SW 1271 (cell line): Measurements from ENCODE around the gene MUL1.

Experiments
- DNase-seq, 2 experiments: peaks; one replicate each; lab custom pipeline; 2025; lab: John Stamatoyannopoulos, UW

The MUL1 gene

DNA sequence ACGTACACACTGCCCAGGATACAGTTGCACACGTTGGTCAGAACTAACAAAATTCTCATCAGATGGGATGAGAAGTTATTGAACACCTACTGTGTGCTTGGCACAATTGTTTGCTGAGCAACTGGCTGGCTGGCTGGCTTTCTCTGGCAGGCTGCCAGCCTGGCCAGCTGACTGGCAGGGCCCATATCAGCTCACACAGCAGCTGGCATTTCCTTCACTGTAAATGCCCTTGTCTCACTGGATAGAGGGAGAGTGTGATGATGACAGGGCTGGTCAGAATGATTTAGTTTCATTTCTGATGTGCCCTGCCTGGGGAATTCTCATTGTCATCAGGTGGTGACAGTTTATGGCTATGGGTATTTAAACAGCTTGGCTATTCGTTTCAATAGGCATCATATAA, 37.8 kb downstream of the MUL1 start:
- DNase-seq: no peak

DNA sequence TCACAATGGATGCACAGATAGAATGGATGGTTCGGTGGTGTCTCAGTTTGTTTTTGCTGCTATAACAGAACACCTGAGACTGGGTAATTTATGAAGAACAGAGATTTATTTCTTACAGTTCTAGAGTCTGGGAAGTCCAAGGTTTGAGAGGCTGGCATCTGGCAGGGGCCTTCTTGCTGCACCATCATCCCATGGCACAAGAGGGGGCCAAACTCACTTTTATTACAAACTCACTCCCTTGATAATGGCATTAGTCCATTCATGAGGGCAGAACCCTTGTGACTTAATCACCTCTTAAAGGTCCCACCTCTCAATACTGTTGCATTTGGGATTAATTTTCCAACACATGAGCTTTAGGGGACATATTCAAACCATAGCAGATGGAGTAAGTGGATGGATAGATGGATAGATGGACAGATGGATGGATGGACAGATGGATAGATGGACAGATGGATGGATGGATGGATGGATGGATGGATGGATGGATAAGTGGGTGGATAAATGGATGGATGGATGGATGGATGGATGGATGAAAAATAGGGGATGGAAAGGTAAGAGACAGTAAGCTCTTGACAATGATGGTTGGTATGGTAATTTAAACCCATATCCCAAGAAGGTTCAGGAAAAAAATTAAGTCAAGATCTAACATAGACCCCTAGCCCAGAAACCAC, 38.4 kb downstream of the MUL1 start:
- DNase-seq: no peak

DNA sequence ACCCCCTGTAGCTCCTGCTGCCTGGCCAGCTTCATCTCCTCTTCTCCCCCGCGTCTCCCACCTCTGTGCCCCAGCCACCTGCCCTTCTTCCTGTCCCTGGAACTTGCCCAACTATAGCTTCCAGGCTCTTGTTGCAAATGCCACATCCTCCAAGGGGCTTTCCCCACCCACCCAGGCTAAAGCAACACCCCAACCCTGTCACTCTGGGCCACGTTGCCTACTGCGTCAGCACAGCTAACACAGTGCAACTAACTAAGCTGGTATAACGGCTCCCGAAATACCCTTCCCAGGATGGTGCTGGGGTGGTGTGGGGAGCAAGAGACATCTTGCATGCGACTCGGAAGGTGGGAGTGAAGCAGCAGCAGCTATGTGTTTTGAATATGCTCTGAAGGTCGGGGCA, 41.7 kb downstream of the MUL1 start:
- no peak for DNase-seq

DNA sequence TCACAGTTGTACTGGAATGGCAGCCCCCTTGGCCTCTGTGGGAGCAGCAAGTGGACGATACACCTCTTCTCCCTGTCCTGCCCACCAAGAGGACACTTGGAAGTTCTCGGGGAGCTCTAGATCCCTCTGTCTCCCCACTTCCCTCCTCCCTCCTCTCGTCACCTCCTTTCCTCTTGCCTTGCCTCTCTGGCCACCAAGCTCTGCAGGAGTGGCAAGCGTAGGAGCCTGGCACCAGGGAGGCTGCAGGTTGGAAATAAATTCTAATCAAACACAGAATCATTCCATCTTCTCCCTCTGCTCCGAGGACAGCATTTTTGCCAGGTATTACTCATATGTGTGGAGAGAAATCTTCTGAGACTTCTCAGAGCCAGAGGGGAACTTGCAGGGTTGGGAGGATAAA, 42.8 kb downstream of the MUL1 start:
- no peak for DNase-seq

DNA sequence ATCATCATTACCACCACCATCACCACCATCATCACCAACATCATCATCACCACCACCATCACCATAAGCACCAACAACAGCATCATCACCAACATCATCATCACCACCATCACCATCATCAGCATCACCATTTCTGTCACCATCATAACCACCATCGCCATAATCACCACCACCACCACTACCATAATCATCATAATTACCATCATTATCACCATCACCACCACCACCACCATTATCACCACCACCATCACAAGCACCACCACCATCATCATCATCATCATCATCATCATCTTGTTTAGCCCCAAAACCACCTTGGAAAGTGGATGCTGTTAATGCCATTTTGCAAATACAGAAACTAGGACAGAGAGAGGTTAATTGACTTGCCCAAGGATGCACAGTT, 44.4 kb downstream of the MUL1 start:
- no peak for DNase-seq

DNA sequence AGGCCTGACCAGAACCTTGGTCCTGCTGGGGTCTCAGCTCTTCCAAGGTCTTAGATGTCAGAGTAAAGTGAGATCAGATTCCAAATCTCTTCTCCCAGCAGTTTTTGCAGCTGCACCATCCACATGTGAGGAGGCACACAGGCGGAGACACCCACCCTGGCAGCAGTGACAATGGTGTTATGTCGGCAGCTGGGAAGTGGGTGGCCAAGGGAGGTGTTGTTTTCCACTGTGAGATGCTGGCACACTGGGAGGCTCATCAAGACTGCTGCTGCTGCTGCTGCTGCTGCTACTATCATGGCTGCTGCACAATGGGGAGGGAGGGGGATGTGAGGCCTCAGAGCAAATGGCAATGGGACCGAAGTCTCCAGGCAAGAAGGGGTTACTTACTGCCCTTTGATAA, 45.6 kb downstream of the MUL1 start:
- no peak for DNase-seq

DNA sequence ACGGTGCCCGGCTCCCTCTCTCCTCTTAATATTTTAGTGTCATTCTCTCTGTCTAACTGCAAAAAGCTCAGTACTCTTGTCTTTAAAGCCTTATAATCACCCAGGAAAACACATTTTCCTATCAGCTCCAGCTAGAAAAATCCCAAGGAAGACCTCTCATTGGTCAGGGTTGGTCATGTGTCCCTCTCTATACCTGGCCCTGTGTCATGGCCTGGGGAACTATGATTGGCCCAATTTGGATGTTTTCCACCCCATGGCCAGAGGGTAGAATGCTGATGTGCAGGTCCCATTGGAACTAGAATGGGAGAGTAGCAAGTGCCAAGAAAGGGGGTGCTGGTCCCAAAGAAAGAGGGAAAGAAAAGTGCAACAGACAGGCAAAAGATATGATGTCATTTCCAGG, 49.2 kb downstream of the MUL1 start:
- DNase-seq: no peak

DNA sequence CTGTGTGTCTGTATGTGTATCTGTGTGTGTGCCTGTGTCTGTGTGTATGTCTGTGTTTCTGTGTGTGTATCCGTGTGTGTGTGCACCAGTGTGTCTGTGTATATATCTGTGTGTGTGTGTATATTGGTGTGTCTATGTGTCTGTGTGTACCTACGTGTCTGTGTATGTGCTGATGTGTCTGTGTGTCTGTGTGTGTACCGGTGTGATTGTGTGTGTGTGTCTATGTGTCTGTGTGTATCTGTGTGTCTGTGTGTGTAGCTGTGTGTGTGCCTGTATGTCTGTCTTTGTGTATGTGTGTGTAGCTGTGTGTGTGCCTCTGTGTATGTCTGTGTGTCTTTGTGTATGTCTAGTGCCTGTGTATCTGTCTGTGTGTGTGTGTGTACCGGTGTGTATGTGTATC, 53.9 kb downstream of the MUL1 start:
- DNase-seq: no peak

DNA sequence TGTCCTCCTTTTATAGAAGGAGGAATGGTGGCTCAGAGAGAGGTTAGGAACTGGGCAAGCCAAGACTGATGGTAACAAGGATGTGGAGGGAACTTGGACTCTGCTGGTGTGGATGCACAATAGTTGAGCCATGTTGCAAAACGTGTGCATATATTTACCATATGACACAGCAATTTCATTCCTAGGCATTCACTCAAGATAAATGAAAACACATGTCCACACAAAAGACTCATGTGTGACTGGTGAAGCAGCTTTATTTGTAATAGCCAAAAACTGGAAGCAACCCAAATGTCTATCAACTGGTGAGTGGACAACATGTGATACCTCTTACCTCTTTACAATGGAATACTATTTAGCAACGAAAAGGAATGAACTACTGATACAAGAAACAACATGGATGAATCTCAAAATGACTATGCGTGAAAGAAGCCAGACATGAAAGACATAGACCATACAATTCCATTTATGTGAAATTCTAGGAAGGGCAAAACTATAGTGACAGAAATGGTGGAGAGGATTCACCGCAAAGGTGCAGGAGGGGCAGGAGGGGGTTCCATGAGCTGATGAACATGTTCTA, 58.1 kb downstream of the MUL1 start:
- no peak for DNase-seq
